IMR-90 (cell line): Measurements from ENCODE around the gene NAIF1. TPM values are rescaled to one million over a fixed set of nuclear protein-coding genes. Genes with fewer than 3 reads are reported as not detected.

Experiments
- ATAC-seq: fragments of 200-7000 bp; cut with Tn5 transposase; 2 replicates; pipeline ENCODE4 v1.9.1; 2020; ENCODE audit warnings: low read depth, mild to moderate bottlenecking, moderate library complexity
- BruUV-seq: library from RNA; stranded (reverse); fragments of 400-500 nt; replicated peaks from 2 replicates; lab custom pipeline; 2021; lab: Mats Ljungman, UMichigan
- CTCF ChIA-PET: fragments of 300-600 bp; formaldehyde crosslinking; extraction: SDS; loops from one replicate; lab custom pipeline; 2021; ENCODE audit warnings: antibody characterized with exemption; lab: Yijun Ruan, JAX
- POLR2A ChIA-PET: fragments of 300-600 bp; sonication (Branson Sonifier 250); formaldehyde crosslinking; loops from one replicate; lab custom pipeline; 2022; ENCODE audit warnings: antibody characterized with exemption; ENCODE audit not compliant: unreplicated experiment; lab: Charles Lee
- DNase-seq: peaks from one replicate; pipeline ENCODE4 v3.0.0; 2013
- H2AFZ ChIP-seq: replicated peaks from 2 replicates; pipeline ENCODE3; 2013; ENCODE audit warnings: low read length, mild to moderate bottlenecking; ENCODE audit not compliant: poor library complexity
- H2AK5ac ChIP-seq: 2 replicates; pipeline ENCODE4 v1.6.1; 2013; ENCODE audit warnings: low read depth, low read length, inconsistent platforms
- H2AK9ac ChIP-seq: replicated peaks from 2 replicates; pipeline ENCODE3; 2013; ENCODE audit warnings: mild to moderate bottlenecking, low read depth, low read length, moderate library complexity; ENCODE audit not compliant: poor library complexity
- H2BK120ac ChIP-seq: 2 replicates; pipeline ENCODE4 v1.6.1; 2013; ENCODE audit warnings: low read depth, low read length, inconsistent platforms
- H2BK15ac ChIP-seq: 3 replicates; pipeline ENCODE4 v1.6.1; 2013; ENCODE audit warnings: low read depth, low read length, inconsistent platforms
- H2BK20ac ChIP-seq: 2 replicates; pipeline ENCODE4 v1.6.1; 2013; ENCODE audit warnings: low read depth, mild to moderate bottlenecking, inconsistent platforms, low read length, moderate library complexity
- H2BK5ac ChIP-seq: 2 replicates; pipeline ENCODE4 v1.6.1; 2013; ENCODE audit warnings: mild to moderate bottlenecking, low read depth, low read length, inconsistent platforms; ENCODE audit not compliant: poor library complexity, severe bottlenecking
- H3K14ac ChIP-seq: replicated peaks from 2 replicates; pipeline ENCODE4 v1.6.1; 2013; ENCODE audit warnings: low read depth, low read length, inconsistent platforms
- H3K18ac ChIP-seq: 2 replicates; pipeline ENCODE4 v1.6.1; 2013; ENCODE audit warnings: low read depth, low read length, control low read depth
- H3K23ac ChIP-seq: 2 replicates; pipeline ENCODE4 v1.6.1; 2013; ENCODE audit warnings: low read depth, low read length, inconsistent platforms
- H3K27ac ChIP-seq: 2 replicates; pipeline ENCODE4 v1.5.1; 2013; ENCODE audit warnings: mild to moderate bottlenecking, control low read depth, low read length; ENCODE audit not compliant: insufficient read depth
- H3K27me3 ChIP-seq: 2 replicates; pipeline ENCODE4 v1.6.1; 2013; ENCODE audit warnings: low read length; ENCODE audit not compliant: control insufficient read depth, insufficient read depth
- H3K36me3 ChIP-seq: 2 replicates; pipeline ENCODE4 v1.6.1; 2013; ENCODE audit warnings: low read length, mixed read lengths; ENCODE audit not compliant: control insufficient read depth, insufficient read depth
- H3K4ac ChIP-seq: 2 replicates; pipeline ENCODE4 v1.6.1; 2013; ENCODE audit warnings: low read depth, low read length, inconsistent platforms
- H3K4me1 ChIP-seq: 2 replicates; pipeline ENCODE4 v1.6.1; 2013; ENCODE audit warnings: low read length, mixed read lengths; ENCODE audit not compliant: control insufficient read depth, insufficient read depth
- H3K4me2 ChIP-seq: 2 replicates; pipeline ENCODE4 v1.6.1; 2013; ENCODE audit warnings: low read depth, mild to moderate bottlenecking, control low read depth, low read length, moderate library complexity
- H3K4me3 ChIP-seq: 2 replicates; pipeline ENCODE4 v1.5.1; 2013; ENCODE audit warnings: low read depth, mild to moderate bottlenecking, control low read depth, low read length, moderate library complexity; ENCODE audit not compliant: insufficient read depth
- H3K56ac ChIP-seq: 2 replicates; pipeline ENCODE4 v1.6.1; 2013; ENCODE audit warnings: low read length, inconsistent platforms; ENCODE audit not compliant: insufficient read depth; ENCODE audit errors: extremely low read depth
- H3K79me1 ChIP-seq, 2 experiments: 2 replicates each; pipeline ENCODE4 v1.6.1; 2013; ENCODE audit warnings: low read length in 2 of 2, inconsistent platforms in 1 of 2, low read depth in 1 of 2
- H3K9ac ChIP-seq: 2 replicates; pipeline ENCODE4 v1.6.1; 2013; ENCODE audit warnings: low read depth, low read length, control low read depth
- H3K9me1 ChIP-seq: 2 replicates; pipeline ENCODE4 v1.6.1; 2013; ENCODE audit warnings: low read length, inconsistent platforms; ENCODE audit not compliant: insufficient read depth
- H3K9me3 ChIP-seq: 2 replicates; pipeline ENCODE4 v1.6.1; 2013; ENCODE audit warnings: low read length; ENCODE audit not compliant: control insufficient read depth, insufficient read depth
- H4K20me1 ChIP-seq: 2 replicates; pipeline ENCODE4 v1.6.1; 2013; ENCODE audit warnings: low read length, inconsistent platforms; ENCODE audit not compliant: insufficient read depth
- H4K5ac ChIP-seq: 2 replicates; pipeline ENCODE4 v1.6.1; 2013; ENCODE audit warnings: mild to moderate bottlenecking, low read depth, low read length, control low read depth
- H4K8ac ChIP-seq, 2 experiments: 2 replicates each; pipeline ENCODE4 v1.6.1; 2013; ENCODE audit warnings: low read depth in 2 of 2, low read length in 2 of 2, control low read depth in 1 of 2, inconsistent platforms in 1 of 2
- H4K91ac ChIP-seq: 2 replicates; pipeline ENCODE4 v1.6.1; 2013; ENCODE audit warnings: low read depth, low read length, inconsistent platforms; ENCODE audit not compliant: insufficient read depth
- BHLHE40 ChIP-seq: fragments of 150-350 bp; IDR thresholded peaks from 2 replicates; pipeline ENCODE4 v1.6.1; 2016; ENCODE audit warnings: mild to moderate bottlenecking, low read depth, low read length
- CEBPB ChIP-seq: IDR thresholded peaks from 2 replicates; pipeline ENCODE4 v1.6.1; 2012; ENCODE audit warnings: low read depth, low read length, improper control_type of control experiment
- CHD1 ChIP-seq: IDR thresholded peaks from 2 replicates; pipeline ENCODE4 v1.6.1; 2012; ENCODE audit warnings: low read depth, low read length, improper control_type of control experiment
- CTCF ChIP-seq: conservative IDR thresholded peaks from 2 replicates; pipeline ENCODE4 v1.5.1; 2012; ENCODE audit warnings: mild to moderate bottlenecking, low read depth, low read length, improper control_type of control experiment
- FOS ChIP-seq: fragments of 150-350 bp; IDR thresholded peaks from 2 replicates; pipeline ENCODE4 v1.6.1; 2016; ENCODE audit warnings: low read depth, low read length
- MAFK ChIP-seq: IDR thresholded peaks from 2 replicates; pipeline ENCODE4 v1.6.1; 2012; ENCODE audit warnings: low read depth, low read length, improper control_type of control experiment
- MAZ ChIP-seq: IDR thresholded peaks from 2 replicates; pipeline ENCODE4 v1.6.1; 2012; ENCODE audit warnings: low read depth, mild to moderate bottlenecking, low read length, improper control_type of control experiment, moderate library complexity, borderline replicate concordance
- MXI1 ChIP-seq: IDR thresholded peaks from 2 replicates; pipeline ENCODE4 v1.6.1; 2012; ENCODE audit warnings: low read depth, mild to moderate bottlenecking, low read length, moderate library complexity, borderline replicate concordance
- NFE2L2 ChIP-seq: fragments of 150-350 bp; IDR thresholded peaks from 2 replicates; pipeline ENCODE4 v1.6.1; 2016; ENCODE audit warnings: low read depth, mild to moderate bottlenecking, low read length
- POLR2A ChIP-seq: IDR thresholded peaks from 2 replicates; pipeline ENCODE4 v1.6.1; 2012; ENCODE audit warnings: mild to moderate bottlenecking, low read depth, low read length
- RAD21 ChIP-seq: IDR thresholded peaks from 2 replicates; pipeline ENCODE4 v1.6.1; 2012; ENCODE audit warnings: low read length, improper control_type of control experiment
- RFX5 ChIP-seq: IDR thresholded peaks from 2 replicates; pipeline ENCODE4 v1.8.0; 2012; ENCODE audit warnings: low read depth, mild to moderate bottlenecking, low read length, moderate library complexity
- SMC3 ChIP-seq: fragments of 150-350 bp; IDR thresholded peaks from 2 replicates; pipeline ENCODE4 v1.6.1; 2016; ENCODE audit warnings: low read depth, mild to moderate bottlenecking, antibody characterized with exemption, low read length, moderate library complexity
- USF2 ChIP-seq: fragments of 150-350 bp; IDR thresholded peaks from 2 replicates; pipeline ENCODE4 v1.6.1; 2017; ENCODE audit warnings: mild to moderate bottlenecking, antibody characterized with exemption, low read length, low read depth
- WGBS, 2 experiments: methylation state at CpG; one replicate each; pipeline versions ENCODE4 v1.1.5 to v1.1.7; 2013; ENCODE audit warnings: missing lambda C conversion rate in 2 of 2; ENCODE audit not compliant: insufficient read length in 1 of 2; ENCODE audit errors: extremely low coverage in 2 of 2; 5-methylcytosine and 5-hydroxymethylcytosine counted together
- dilution Hi-C: fragments of 300-500 bp; cut with HindIII; formaldehyde crosslinking; loops from one replicate; pipeline ENCODE4 v1.14.3; 2018; ENCODE audit warnings: low sequenced_read_pairs; ENCODE audit not compliant: unreplicated experiment
- in situ Hi-C: fragments of 300-500 bp; cut with MboI; formaldehyde crosslinking; loops from 3 replicates; pipeline ENCODE4 v1.14.3; 2019; ENCODE audit warnings: low sequenced_read_pairs, inconsistent platforms, mixed read lengths
- intact Hi-C: fragments of 100-400 bp; cut with micrococcal nuclease; formaldehyde crosslinking; loops from 2 replicates; pipeline ENCODE4 v1.10.0; 2022
- polyA plus RNA-seq, 3 experiments: library from polyadenylated mRNA; depleted of rRNA; stranded (reverse); fragments of >200 nt; gene quantifications; 2 replicates each; pipeline ENCODE4 v1.2.3, GENCODE V29; 2012; ENCODE audit warnings: low replicate concordance in 1 of 3
- total RNA-seq: library from RNA; depleted of rRNA; stranded (reverse); fragments of >200 nt; gene quantifications from 2 replicates; pipeline ENCODE4 v1.2.3, GENCODE V29; 2012
- TF ChIP-seq, protein P1 (sequence below): fragments of 150-350 bp; IDR thresholded peaks from 2 replicates; pipeline ENCODE4 v1.6.1; 2016; ENCODE audit warnings: low read depth, mild to moderate bottlenecking, low read length, moderate library complexity, borderline replicate concordance

Gene NAIF1
- total and polyA plus RNA-seq, 2 of the 4 experiments (the other 2 are of a cell fraction), result 9.7 to 10.1 TPM

DNA sequence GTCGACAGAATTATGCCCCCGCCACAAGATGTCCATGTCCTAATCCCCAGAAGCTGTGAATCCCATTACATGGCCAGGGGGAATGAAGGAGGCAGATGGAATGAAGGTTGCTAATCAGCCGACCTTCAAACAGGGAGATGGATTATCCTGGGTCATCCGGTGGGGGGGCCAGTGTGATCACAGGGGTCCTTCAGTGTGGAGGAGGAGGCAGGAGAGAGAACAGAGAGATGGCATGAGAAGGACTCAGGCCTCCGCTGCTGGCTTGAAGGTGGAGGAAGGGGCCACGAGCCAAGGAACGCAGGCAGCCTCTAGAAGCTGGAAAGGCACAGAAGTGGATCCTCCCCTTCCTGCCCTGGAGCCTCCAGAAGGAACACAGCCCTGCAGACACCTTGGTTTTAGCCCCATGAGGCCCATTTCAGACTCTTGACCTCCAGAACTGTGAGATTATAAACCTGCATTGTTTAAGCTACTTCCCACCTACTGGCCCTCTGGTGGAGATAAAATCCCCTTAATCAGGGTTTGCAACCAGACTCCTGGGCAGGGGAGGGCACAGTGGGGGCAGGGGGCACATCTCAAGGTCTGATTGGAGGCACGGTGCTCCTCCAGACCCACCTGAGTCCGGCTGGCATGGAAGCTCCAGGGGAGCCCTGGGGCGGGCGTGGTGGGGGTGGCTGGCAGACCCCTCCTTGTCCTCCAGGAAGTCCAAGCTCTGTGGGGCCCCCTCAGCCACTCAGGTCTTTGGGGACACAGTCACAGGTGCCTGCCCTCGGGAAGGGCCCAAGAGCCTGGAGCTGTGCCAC is 46.6 kb upstream of the NAIF1 start:
- Histone ChIP-seq H3K14ac (no peak overlapping the region), H4K5ac (no peak overlapping the region), H3K27me3 (no peaks in the 10 kb centered on the region), H4K20me1 (no peaks in the 10 kb centered on the region), H3K9ac (no peak overlapping the region), H4K8ac (no peak overlapping the region), H3K36me3 (peaks cover 7% of the 10 kb centered on the region), H3K79me1 (no peaks in the 10 kb centered on the region), H2AK9ac (no peak overlapping the region), H2BK5ac (no peak overlapping the region), H4K91ac (no peak overlapping the region), H3K4me3 (no peak overlapping the region), H2BK20ac (no peak overlapping the region), H3K4me2 (no peak overlapping the region), H3K9me1 (no peaks in the 10 kb centered on the region), H3K27ac (no peak overlapping the region), H2BK120ac (no peak overlapping the region), H3K9me3 (no peaks in the 10 kb centered on the region), H3K4me1 (no peaks in the 10 kb centered on the region), H3K4ac (no peak overlapping the region), H3K18ac (no peak overlapping the region), H3K56ac (no peak overlapping the region), H2AK5ac (no peak overlapping the region), H2AFZ (no peak overlapping the region), H3K23ac (no peak overlapping the region), H2BK15ac (no peak overlapping the region)
- intact Hi-C loops, result no loop called here
- CTCF ChIA-PET, result interaction anchor here (1.3 kb wide), 1 partner anchor 11 kb away, joined by 3 read pairs; no protein-coding TSS in a partner anchor
- ATAC-seq (no peak), DNase-seq (no peak)
- WGBS, 2 experiments, result 93% methylated on average over 6 of the region's 12 CpGs; no CpG with 5 or more reads in 1 of the 2 experiments
- POLR2A ChIA-PET, result no interaction called here
- dilution Hi-C loops, result no loop called here
- no TSS peak for BruUV-seq
- in situ Hi-C loops, result no loop called here
- TF ChIP-seq POLR2A (no peak), CTCF (no peak), NFE2L2 (no peak), CEBPB (no peak), USF2 (no peak), RFX5 (no peak), MAFK (no peak), CHD1 (no peak), MAZ (no peak), MXI1 (no peak), BHLHE40 (no peak), FOS (no peak), SMC3 (no peak), RAD21 (no peak)
- TF ChIP-seq, protein P1, sequence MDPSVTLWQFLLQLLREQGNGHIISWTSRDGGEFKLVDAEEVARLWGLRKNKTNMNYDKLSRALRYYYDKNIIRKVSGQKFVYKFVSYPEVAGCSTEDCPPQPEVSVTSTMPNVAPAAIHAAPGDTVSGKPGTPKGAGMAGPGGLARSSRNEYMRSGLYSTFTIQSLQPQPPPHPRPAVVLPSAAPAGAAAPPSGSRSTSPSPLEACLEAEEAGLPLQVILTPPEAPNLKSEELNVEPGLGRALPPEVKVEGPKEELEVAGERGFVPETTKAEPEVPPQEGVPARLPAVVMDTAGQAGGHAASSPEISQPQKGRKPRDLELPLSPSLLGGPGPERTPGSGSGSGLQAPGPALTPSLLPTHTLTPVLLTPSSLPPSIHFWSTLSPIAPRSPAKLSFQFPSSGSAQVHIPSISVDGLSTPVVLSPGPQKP, result no peak
